Neuronal stem cell (in vitro differentiated cells): ENCODE results near the gene SLC9A4.

Experiments used
- DNase-seq: peaks from one replicate; pipeline ENCODE4 v3.0.0-alpha.2; 2013; ENCODE audit warnings: low spot score
- H2AFZ ChIP-seq: one replicate; pipeline ENCODE4 v1.6.1; 2013; ENCODE audit warnings: mild to moderate bottlenecking, low read length, inconsistent platforms
- H2AK5ac ChIP-seq: 2 replicates; pipeline ENCODE4 v1.6.1; 2013; ENCODE audit warnings: low read depth, mild to moderate bottlenecking, inconsistent platforms, low read length, moderate library complexity, mixed read lengths
- H2BK120ac ChIP-seq: 2 replicates; pipeline ENCODE4 v1.6.1; 2013; ENCODE audit warnings: low read depth, mild to moderate bottlenecking, inconsistent platforms, low read length, moderate library complexity, mixed read lengths
- H2BK12ac ChIP-seq: one replicate; pipeline ENCODE4 v1.6.1; 2013; ENCODE audit warnings: low read length, inconsistent platforms
- H2BK15ac ChIP-seq: 2 replicates; pipeline ENCODE4 v1.6.1; 2013; ENCODE audit warnings: mild to moderate bottlenecking, low read length, inconsistent platforms, mixed read lengths
- H2BK5ac ChIP-seq: one replicate; pipeline ENCODE4 v1.6.1; 2013; ENCODE audit warnings: inconsistent platforms, mild to moderate bottlenecking, low read length, moderate library complexity
- H3K14ac ChIP-seq: one replicate; pipeline ENCODE4 v1.6.1; 2013; ENCODE audit warnings: low read length, inconsistent platforms
- H3K18ac ChIP-seq: 2 replicates; pipeline ENCODE4 v1.6.1; 2013; ENCODE audit warnings: low read length, inconsistent platforms
- H3K23ac ChIP-seq: 2 replicates; pipeline ENCODE4 v1.6.1; 2013; ENCODE audit warnings: low read depth, mild to moderate bottlenecking, mixed read lengths, low read length, inconsistent platforms; ENCODE audit not compliant: poor library complexity
- H3K27ac ChIP-seq: replicated peaks from 3 replicates; pipeline ENCODE4 v1.5.1; 2013; ENCODE audit warnings: low read length, inconsistent platforms
- H3K27me3 ChIP-seq, 3 experiments: 2 replicates each; pipeline ENCODE4 v1.6.1; 2013; ENCODE audit warnings: low read length in 3 of 3, mild to moderate bottlenecking in 2 of 3, inconsistent platforms in 1 of 3, low read depth in 1 of 3, mixed read lengths in 1 of 3, moderate library complexity in 1 of 3; ENCODE audit not compliant: control insufficient read depth in 3 of 3, insufficient read depth in 3 of 3
- H3K36me3 ChIP-seq, 2 donors: replicated peaks in 1 of 2; 2 replicates each; pipeline ENCODE4 v1.6.1; 2013; ENCODE audit warnings: low read length in 2 of 2; ENCODE audit not compliant: control insufficient read depth in 2 of 2, insufficient read depth in 2 of 2
- H3K4ac ChIP-seq: 2 replicates; pipeline ENCODE4 v1.6.1; 2013; ENCODE audit warnings: inconsistent platforms, mild to moderate bottlenecking, low read length, moderate library complexity
- H3K4me1 ChIP-seq, 2 donors: 1 replicate in 1 of 2; 2 replicates in 1 of 2; pipeline ENCODE4 v1.6.1; 2013; ENCODE audit warnings: low read length in 2 of 2, low read depth in 1 of 2; ENCODE audit not compliant: control insufficient read depth in 2 of 2, insufficient read depth in 1 of 2
- H3K4me2 ChIP-seq: one replicate; pipeline ENCODE4 v1.6.1; 2013; ENCODE audit warnings: mild to moderate bottlenecking, low read length, inconsistent platforms; ENCODE audit not compliant: insufficient read depth, poor library complexity, severe bottlenecking
- H3K4me3 ChIP-seq, 2 donors: 2 replicates each; pipeline ENCODE4 v1.5.1; 2013; ENCODE audit warnings: low read length in 2 of 2, mild to moderate bottlenecking in 2 of 2, inconsistent platforms in 1 of 2, moderate library complexity in 1 of 2
- H3K79me1 ChIP-seq: one replicate; pipeline ENCODE4 v1.6.1; 2013; ENCODE audit warnings: low read depth, mild to moderate bottlenecking, inconsistent platforms, low read length, moderate library complexity
- H3K9ac ChIP-seq: one replicate; pipeline ENCODE4 v1.6.1; 2013; ENCODE audit warnings: mild to moderate bottlenecking, low read depth, low read length, inconsistent platforms; ENCODE audit not compliant: poor library complexity
- H3K9me3 ChIP-seq, 2 donors: replicated peaks in 1 of 2; 2 replicates each; pipeline versions ENCODE3 to v1.6.1; 2013; ENCODE audit warnings: low read length in 2 of 2, mild to moderate bottlenecking in 2 of 2, inconsistent platforms in 1 of 2, low read depth in 1 of 2, mixed read lengths in 1 of 2, moderate library complexity in 1 of 2; ENCODE audit not compliant: control insufficient read depth in 2 of 2, insufficient read depth in 1 of 2
- H4K8ac ChIP-seq: one replicate; pipeline ENCODE4 v1.6.1; 2013; ENCODE audit warnings: low read depth, mild to moderate bottlenecking, inconsistent platforms, low read length, moderate library complexity
- H4K91ac ChIP-seq: one replicate; pipeline ENCODE4 v1.6.1; 2013; ENCODE audit warnings: low read length, low read depth, mild to moderate bottlenecking, inconsistent platforms; ENCODE audit not compliant: poor library complexity
- WGBS, 2 donors: extraction: QIAGEN DNeasy Blood & Tissue Kit; methylation state at CpG; one replicate each; pipeline ENCODE4 v1.1.7; 2013; ENCODE audit warnings: missing lambda C conversion rate in 2 of 2, mixed read lengths in 1 of 2; ENCODE audit not compliant: insufficient read length in 2 of 2, insufficient replicate concordance in 1 of 2; ENCODE audit errors: extremely low coverage in 2 of 2; 5-methylcytosine and 5-hydroxymethylcytosine counted together

The SLC9A4 gene

DNA sequence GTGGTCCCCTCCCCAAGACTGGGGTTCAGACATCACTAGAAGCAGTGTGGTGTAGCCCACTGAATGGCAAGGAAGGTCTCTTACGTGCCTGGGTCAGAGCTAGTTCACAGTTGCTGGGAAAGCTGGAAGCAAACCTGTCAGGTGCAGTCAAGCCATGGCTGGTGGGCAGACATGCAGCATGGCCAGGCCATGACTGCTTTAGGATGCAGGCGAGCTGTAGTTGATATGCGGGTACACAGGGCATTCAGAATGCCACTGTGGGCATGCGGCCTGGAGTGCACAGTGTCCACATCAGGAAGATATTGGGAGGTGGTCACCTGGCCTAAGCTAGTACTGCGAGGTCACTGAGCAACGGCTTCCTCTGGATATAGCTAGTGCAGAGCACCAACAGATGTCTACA lies 11.8 kb upstream of the SLC9A4 start:
- no peak for DNase-seq
- Histone ChIP-seq H2AFZ (no peak overlapping the region), H4K8ac (no peak overlapping the region), H3K4me3 (no peak overlapping the region), H2AK5ac (no peak overlapping the region), H2BK120ac (no peak overlapping the region), H3K27ac (no peak overlapping the region), H3K4me1 (no peaks in the 10 kb centered on the region), H3K14ac (no peak overlapping the region), H3K36me3 (no peaks in the 10 kb centered on the region), H3K23ac (no peak overlapping the region), H2BK12ac (no peak overlapping the region), H3K27me3 (no peaks in the 10 kb centered on the region), H3K9me3 (no peaks in the 10 kb centered on the region), H3K4me2 (no peak overlapping the region), H3K18ac (no peak overlapping the region), H3K9ac (no peak overlapping the region), H2BK15ac (no peak overlapping the region), H3K79me1 (no peaks in the 10 kb centered on the region), H2BK5ac (no peak overlapping the region), H3K4ac (no peak overlapping the region), H4K91ac (no peak overlapping the region)
- no CpG with 5 or more reads among the region's 6 CpGs for WGBS, 2 donors

DNA sequence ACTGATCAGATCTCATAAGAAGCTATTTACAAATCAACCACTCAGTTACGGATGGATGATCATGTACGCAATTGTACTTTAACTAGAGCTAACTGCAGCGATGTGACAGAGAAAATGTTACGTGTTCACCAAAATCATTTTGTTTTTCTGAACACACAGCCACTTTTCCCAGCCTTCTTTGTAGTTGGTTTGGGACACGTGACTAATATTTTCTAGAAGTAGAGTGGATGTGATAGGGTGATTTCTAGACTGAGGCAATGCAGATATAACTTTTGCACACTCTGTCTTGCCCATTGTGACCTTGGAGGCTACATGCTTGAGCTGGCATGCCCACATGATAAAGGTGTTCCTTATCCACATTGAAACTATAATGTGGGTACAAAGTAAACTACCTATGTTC lies 9.9 kb upstream of the SLC9A4 start:
- Histone ChIP-seq H3K27me3 (no peaks in the 10 kb centered on the region), H3K4me3 (no peak overlapping the region), H2BK120ac (no peak overlapping the region), H3K9ac (no peak overlapping the region), H2BK15ac (no peak overlapping the region), H3K79me1 (no peaks in the 10 kb centered on the region), H2BK12ac (no peak overlapping the region), H2BK5ac (no peak overlapping the region), H3K4me1 (no peaks in the 10 kb centered on the region), H2AK5ac (no peak overlapping the region), H2AFZ (no peak overlapping the region), H3K4ac (no peak overlapping the region), H3K9me3 (peaks cover 0 to 5% of the 10 kb centered on the region in 2 donors), H3K4me2 (no peak overlapping the region), H3K27ac (no peak overlapping the region), H3K23ac (no peak overlapping the region), H4K91ac (no peak overlapping the region), H3K36me3 (no peaks in the 10 kb centered on the region), H3K18ac (no peak overlapping the region), H4K8ac (no peak overlapping the region), H3K14ac (no peak overlapping the region)
- DNase-seq: no peak
- no CpG with 5 or more reads among the region's 5 CpGs for WGBS, 2 donors

- Histone ChIP-seq H3K18ac (no peak overlapping the region), H3K27ac (no peak overlapping the region), H3K4ac (no peak overlapping the region), H3K4me1 (no peaks in the 10 kb centered on the region), H3K36me3 (no peaks in the 10 kb centered on the region), H2BK12ac (no peak overlapping the region), H4K8ac (no peak overlapping the region), H3K9ac (no peak overlapping the region), H3K79me1 (no peaks in the 10 kb centered on the region), H3K9me3 (peaks cover 0 to 5% of the 10 kb centered on the region in 2 donors), H3K14ac (no peak overlapping the region), H2BK15ac (no peak overlapping the region), H3K27me3 (no peaks in the 10 kb centered on the region), H2AFZ (no peak overlapping the region), H2BK5ac (no peak overlapping the region), H3K4me3 (no peak overlapping the region), H3K23ac (no peak overlapping the region), H4K91ac (no peak overlapping the region), H3K4me2 (no peak overlapping the region), H2BK120ac (no peak overlapping the region), H2AK5ac (no peak overlapping the region)
- DNase-seq: no peak
- WGBS, 2 donors: no CpG with 5 or more reads among the region's 1 CpG
Measured at GRCh38 chr2:102470168-102470567, 2.9 kb upstream of the SLC9A4 start.

GRCh38 chr2:102473631-102474030 lies 605 bp downstream of the SLC9A4 start:
- H2AFZ ChIP-seq: no peak overlapping the region
- no peak overlapping the region for H2BK120ac ChIP-seq
- no peak overlapping the region for H3K4me3 ChIP-seq
- no peaks in the 10 kb centered on the region for H3K36me3 ChIP-seq
- no peak overlapping the region for H2BK15ac ChIP-seq
- H3K4me2 ChIP-seq: no peak overlapping the region
- no peak overlapping the region for H3K4ac ChIP-seq
- H4K91ac ChIP-seq: no peak overlapping the region
- no CpG with 5 or more reads among the region's 3 CpGs for WGBS, 2 donors
- no peak overlapping the region for H2AK5ac ChIP-seq
- no peaks in the 10 kb centered on the region for H3K79me1 ChIP-seq
- no peaks in the 10 kb centered on the region for H3K4me1 ChIP-seq
- no peak overlapping the region for H3K14ac ChIP-seq
- no peak overlapping the region for H3K9ac ChIP-seq
- no peak overlapping the region for H2BK5ac ChIP-seq
- no peak overlapping the region for H4K8ac ChIP-seq
- H3K18ac ChIP-seq: no peak overlapping the region
- H2BK12ac ChIP-seq: no peak overlapping the region
- DNase-seq: no peak
- no peaks in the 10 kb centered on the region for H3K9me3 ChIP-seq
- H3K23ac ChIP-seq: no peak overlapping the region
- no peak overlapping the region for H3K27ac ChIP-seq
- H3K27me3 ChIP-seq: no peaks in the 10 kb centered on the region
